Duodenal mucosa (tissue), 2 donors: ENCODE measurements around the gene TXN.

Experiments used
- H3K27ac ChIP-seq: one replicate; pipeline ENCODE4 v1.7.0; 2013; ENCODE audit warnings: low read depth, low read length
- H3K27me3 ChIP-seq, 2 donors: one replicate each; pipeline ENCODE4 v1.7.0; 2013; ENCODE audit warnings: low read length in 2 of 2, control low read depth in 1 of 2; ENCODE audit not compliant: insufficient read depth in 2 of 2, control insufficient read depth in 1 of 2
- H3K36me3 ChIP-seq, 2 donors: one replicate each; pipeline ENCODE4 v1.7.0; 2013; ENCODE audit warnings: low read length in 2 of 2, control low read depth in 1 of 2; ENCODE audit not compliant: insufficient read depth in 2 of 2, control insufficient read depth in 1 of 2
- H3K4me1 ChIP-seq, 2 donors: one replicate each; pipeline ENCODE4 v1.7.0; 2013; ENCODE audit warnings: low read length in 2 of 2, control low read depth in 1 of 2; ENCODE audit not compliant: insufficient read depth in 2 of 2, control insufficient read depth in 1 of 2
- H3K4me3 ChIP-seq, 2 donors: one replicate each; pipeline ENCODE4 v1.7.0; 2013; ENCODE audit warnings: low read length in 2 of 2, low read depth in 1 of 2
- H3K9ac ChIP-seq, 2 donors: one replicate each; pipeline ENCODE4 v1.7.0; 2013; ENCODE audit warnings: low read length in 2 of 2, low read depth in 1 of 2
- H3K9me3 ChIP-seq, 2 donors: one replicate each; pipeline ENCODE4 v1.7.0; 2013; ENCODE audit warnings: low read length in 2 of 2, control low read depth in 1 of 2; ENCODE audit not compliant: control insufficient read depth in 1 of 2

TXN gene

DNA sequence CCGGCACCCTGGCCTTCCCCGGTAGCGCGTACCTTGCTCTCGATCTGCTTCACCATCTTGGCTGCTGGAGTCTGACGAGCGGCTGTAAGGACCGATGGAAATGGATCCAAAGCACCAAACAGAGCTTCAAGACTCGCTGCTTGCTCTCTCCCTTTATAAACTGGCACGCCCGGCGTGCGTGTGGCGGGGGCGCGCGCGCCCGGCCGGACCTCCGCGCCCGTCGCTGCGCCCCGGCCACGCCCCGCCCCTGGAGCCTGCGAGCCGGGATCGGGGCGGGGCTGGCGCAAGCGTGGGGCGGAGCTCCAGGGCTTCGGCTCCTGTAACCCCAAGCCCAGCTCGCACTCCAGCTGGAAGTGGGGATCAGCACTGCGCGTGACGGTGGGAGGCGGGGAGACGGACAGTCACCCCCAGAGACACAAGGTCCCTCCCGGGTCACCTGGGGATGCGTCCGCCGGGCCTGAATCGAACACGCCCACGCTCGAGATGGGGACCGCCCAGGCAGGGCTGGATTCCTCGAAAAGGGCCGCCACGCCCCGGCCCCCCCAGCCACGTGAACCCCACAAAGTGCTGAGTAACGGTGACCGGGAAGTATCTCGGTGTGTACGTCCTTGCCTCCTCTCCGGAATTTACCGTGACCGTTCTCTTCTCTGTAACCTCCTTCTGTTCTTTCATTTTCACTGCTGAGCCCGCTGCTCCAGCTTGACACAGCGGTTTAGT is at the start of gene TXN:
TXN (minus strand) TSS at position 128 of the 717 bp plus-strand sequence; CDS start at position 56, 72 bp downstream.
- peak within 1 kb of the TSS; percentile 89 to 93 for H3K9ac ChIP-seq
- peak within 1 kb of the TSS; percentile 82 to 92 for H3K4me3 ChIP-seq
- peaks cover 36 to 51% of the 10 kb centered on the region in 2 donors for H3K4me1 ChIP-seq
- no peaks in the 10 kb centered on the region for H3K27me3 ChIP-seq
- peak within 1 kb of the TSS; percentile 93 for H3K27ac ChIP-seq
- no peaks in the 10 kb centered on the region for H3K36me3 ChIP-seq
- H3K9me3 ChIP-seq: no peaks in the 10 kb centered on the region

DNA sequence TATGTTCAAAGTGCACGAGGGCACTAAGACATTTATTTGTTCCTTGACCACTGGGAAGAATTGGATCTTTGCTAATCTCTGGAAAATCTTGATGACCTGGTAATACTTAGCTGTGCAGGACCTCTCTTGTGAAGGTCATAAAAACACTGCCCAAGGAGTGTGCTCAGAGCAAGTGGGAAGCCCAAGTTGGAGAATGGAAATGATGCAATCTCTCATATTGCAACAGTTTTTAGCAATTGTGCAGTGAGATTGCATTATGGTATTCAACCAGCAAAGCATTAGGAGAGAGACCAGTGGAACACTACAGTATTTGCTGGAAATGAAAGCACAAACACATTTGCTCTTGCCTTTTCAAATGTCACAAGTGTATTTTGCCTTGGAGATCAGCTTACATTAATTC is 46.8 kb upstream of the TXN start:
- H3K9me3 ChIP-seq: no peaks in the 10 kb centered on the region
- H3K4me1 ChIP-seq: peaks cover 2 to 4% of the 10 kb centered on the region in 2 donors
- H3K27me3 ChIP-seq: no peaks in the 10 kb centered on the region
- no peak overlapping the region for H3K27ac ChIP-seq
- H3K4me3 ChIP-seq: no peak overlapping the region
- no peak overlapping the region for H3K9ac ChIP-seq
- H3K36me3 ChIP-seq: no peaks in the 10 kb centered on the region

DNA sequence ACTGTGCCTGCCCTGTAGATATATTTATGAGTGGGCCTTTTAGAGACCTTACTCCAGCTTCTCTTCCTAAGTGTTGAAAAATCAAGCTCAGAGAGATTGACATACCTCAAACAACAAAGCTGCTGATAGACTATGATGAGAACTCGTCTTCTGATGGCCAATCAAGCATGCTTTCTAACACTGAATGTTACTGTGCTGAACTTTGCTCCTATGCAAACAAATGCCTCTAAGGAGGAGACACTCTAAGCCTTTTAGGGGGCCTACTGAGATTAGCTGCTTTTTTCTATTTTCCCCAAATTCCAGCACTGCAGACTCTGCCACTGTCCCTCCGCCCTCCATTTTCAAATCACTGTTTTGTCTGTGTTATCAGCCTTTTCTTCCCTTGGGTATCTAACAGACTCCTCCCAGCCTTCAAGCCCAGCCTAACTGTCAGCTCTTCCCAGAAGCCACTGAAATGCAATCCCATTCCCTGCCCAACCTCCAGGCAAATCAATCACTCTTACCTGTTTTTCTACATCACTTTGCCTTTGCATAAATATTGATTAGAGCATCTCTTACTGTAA is 41.8 kb upstream of the TXN start:
- Histone ChIP-seq H3K27ac (no peak overlapping the region), H3K9me3 (no peaks in the 10 kb centered on the region), H3K4me1 (peaks cover 7 to 13% of the 10 kb centered on the region in 2 donors), H3K27me3 (no peaks in the 10 kb centered on the region), H3K9ac (no peak overlapping the region), H3K36me3 (no peaks in the 10 kb centered on the region), H3K4me3 (no peak overlapping the region)

DNA sequence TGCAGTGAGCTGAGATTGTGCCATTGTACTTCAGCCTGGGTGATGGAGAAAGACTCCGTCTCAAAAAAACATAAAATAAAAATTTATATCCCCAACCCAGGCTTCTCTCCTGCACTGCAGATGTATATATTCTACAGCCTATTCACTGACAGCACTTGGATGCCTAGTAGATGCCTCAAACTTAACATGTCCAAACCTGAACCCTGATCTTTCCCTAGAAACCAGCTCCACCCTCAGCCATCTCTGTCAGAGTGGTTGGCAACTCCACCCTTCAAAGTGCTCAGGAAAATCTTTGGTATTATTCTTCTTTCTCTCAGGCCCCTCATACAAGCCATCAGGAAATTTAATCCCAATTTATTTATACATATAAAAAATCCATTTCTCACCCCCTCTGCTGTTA is 36.9 kb upstream of the TXN start:
- Histone ChIP-seq H3K27me3 (no peaks in the 10 kb centered on the region), H3K27ac (no peak overlapping the region), H3K4me3 (no peak overlapping the region), H3K9me3 (no peaks in the 10 kb centered on the region), H3K9ac (no peak overlapping the region), H3K36me3 (no peaks in the 10 kb centered on the region), H3K4me1 (peaks cover 6 to 11% of the 10 kb centered on the region in 2 donors)

DNA sequence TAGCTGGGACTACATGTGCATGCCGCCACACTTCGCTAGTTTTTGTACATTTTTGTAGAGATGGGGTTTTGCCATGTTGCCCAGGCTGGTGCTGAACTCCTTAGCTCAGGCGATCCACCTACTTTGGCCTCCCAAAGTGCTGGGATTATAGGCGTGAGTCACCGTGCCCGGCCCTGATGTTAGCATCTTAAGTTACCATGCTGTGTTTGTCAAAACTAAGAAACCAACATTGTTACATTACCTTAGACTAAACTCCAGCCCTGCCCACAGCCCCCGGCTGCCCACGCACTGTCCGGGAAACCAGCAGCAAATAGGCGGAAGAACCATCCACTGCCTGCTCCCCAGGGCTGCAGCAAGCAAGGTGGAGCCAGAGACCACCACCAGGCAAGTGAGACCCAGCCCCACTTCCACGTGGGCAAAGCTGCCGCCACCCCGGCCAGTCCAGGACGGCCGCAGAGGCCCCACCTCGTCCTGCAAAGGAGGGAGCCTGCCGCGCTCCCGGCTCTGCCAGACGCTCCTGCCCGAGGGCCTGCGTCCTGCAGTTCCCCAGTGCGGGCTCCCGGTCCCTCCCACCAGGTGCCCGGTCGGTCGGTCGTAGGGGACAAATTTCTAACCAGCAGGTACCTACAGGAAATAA is 35.7 kb upstream of the TXN start:
- Histone ChIP-seq H3K27me3 (no peaks in the 10 kb centered on the region), H3K4me1 (peaks cover 0 to 6% of the 10 kb centered on the region in 2 donors), H3K4me3 (no peak overlapping the region), H3K36me3 (no peaks in the 10 kb centered on the region), H3K9me3 (no peaks in the 10 kb centered on the region), H3K27ac (no peak overlapping the region), H3K9ac (no peak overlapping the region)

DNA sequence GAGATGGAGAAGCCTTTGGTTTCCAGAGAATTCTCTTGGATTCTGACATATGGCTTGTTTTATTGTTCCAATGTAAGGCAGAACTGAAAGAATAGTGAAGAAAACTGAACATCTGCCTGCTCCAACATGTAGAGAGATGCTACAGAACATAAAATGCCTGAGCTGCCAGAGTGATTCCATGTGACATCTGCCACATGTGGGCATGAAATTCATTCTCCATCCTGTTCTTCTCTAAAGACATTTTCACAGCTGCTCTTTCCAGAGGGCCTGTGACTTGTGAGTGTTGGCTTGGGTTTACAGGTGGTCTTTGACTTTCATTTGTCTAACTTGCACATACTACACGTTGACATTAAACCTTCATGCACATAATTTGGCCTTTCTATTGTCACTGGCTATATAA is 33.7 kb upstream of the TXN start:
- Histone ChIP-seq H3K9me3 (no peaks in the 10 kb centered on the region), H3K27ac (no peak overlapping the region), H3K36me3 (no peaks in the 10 kb centered on the region), H3K9ac (no peak overlapping the region), H3K27me3 (no peaks in the 10 kb centered on the region), H3K4me3 (no peak overlapping the region), H3K4me1 (peaks cover 0 to 6% of the 10 kb centered on the region in 2 donors)

DNA sequence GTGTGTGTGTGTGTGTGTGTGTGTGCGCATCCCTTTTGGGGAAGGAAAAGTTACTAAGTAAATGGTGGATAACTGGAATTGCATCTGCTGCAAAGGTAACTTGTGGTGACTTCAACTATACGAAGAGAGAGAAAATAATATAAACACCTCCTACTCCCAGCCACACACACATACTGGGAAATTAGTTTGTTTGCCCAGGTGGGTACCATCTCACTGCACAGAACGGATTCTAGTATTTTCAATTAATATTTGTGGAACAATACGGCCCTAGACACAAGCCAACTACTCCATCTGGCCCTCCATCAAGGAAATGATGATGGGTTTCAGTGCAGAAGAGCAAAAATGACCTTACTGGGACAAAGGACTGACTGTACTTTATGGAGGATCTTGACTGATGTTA is 32.2 kb upstream of the TXN start:
- peaks cover under 1% of the 10 kb centered on the region in 2 donors for H3K4me1 ChIP-seq
- no peak overlapping the region for H3K9ac ChIP-seq
- no peaks in the 10 kb centered on the region for H3K27me3 ChIP-seq
- H3K27ac ChIP-seq: no peak overlapping the region
- H3K9me3 ChIP-seq: no peaks in the 10 kb centered on the region
- H3K36me3 ChIP-seq: no peaks in the 10 kb centered on the region
- H3K4me3 ChIP-seq: no peak overlapping the region

DNA sequence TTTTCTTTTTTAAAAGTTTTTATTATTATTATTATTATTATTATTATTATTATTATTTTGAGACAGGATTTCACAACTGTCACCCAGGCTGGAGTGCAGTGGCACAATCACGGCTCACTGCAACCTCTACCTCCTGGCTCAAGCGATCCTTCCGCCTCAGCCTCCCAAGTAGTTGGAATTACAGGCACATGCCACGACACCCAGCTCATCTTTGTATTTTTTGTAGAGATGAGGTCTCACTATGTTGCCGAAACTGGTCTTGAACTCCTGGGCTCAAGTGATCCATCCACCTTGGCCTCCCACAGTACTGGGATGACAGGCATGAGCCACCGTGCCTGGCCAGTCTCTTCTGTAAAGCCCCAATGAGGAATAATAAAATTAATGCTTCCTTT is 31.0 kb upstream of the TXN start:
- Histone ChIP-seq H3K27ac (no peak overlapping the region), H3K36me3 (no peaks in the 10 kb centered on the region), H3K27me3 (no peaks in the 10 kb centered on the region), H3K4me1 (peaks cover 11 to 13% of the 10 kb centered on the region in 2 donors), H3K9me3 (no peaks in the 10 kb centered on the region), H3K4me3 (no peak overlapping the region), H3K9ac (no peak overlapping the region)

DNA sequence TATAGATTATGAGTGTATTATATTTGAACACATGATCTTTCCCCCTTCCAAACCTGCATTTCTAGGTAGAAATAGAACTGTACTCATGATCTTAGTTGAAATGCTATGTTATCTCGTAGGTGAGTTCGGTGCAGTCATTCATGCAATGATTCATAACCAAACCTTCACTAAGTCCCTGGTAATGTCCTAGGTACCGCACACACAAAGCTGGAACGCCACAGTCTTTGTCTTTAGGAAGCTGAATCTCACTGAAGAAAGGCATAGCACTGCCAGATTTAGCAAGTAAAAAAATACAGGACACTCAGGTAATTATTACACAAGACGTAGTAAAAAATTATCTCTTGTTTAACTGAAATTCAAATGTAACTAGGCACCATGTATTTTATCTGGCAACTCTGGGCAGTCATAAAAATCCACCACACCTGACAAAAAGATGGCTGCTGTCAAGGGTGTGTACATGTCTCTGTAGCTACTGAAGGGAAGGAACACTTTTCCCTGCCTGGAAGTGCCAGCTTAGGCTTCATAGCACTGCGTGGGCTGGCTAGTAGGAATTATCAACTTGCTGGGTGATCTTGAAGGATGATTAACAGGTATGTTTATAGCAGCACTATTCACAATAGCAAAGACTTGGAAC is 28.0 kb upstream of the TXN start:
- H3K4me3 ChIP-seq: peak overlapping the region; percentile 29 to 45
- H3K27ac ChIP-seq: peak overlapping the region; percentile 44
- no peak overlapping the region for H3K9ac ChIP-seq
- H3K27me3 ChIP-seq: no peaks in the 10 kb centered on the region
- H3K4me1 ChIP-seq: peaks cover 15 to 26% of the 10 kb centered on the region in 2 donors
- no peaks in the 10 kb centered on the region for H3K36me3 ChIP-seq
- no peaks in the 10 kb centered on the region for H3K9me3 ChIP-seq

DNA sequence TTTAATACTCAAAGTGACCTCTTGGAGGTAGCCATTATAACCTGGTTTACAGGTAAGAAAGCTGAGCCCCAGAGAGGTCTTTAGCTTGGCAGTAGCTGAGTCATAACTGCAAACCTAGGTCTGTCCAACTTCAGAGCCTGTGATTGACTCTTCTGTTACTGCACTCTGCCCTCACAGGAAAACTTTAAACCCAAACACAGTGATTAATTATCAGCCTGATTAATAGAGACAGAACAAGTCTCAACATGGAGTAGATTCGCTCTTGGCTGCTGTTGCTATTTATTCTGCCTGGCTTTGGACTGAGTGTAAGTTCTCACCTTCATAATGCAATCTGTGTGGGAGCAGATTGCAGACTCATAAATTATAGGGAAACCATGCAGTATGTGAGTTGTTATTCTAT is 27.4 kb upstream of the TXN start:
- no peak overlapping the region for H3K9ac ChIP-seq
- H3K36me3 ChIP-seq: no peaks in the 10 kb centered on the region
- H3K4me1 ChIP-seq: peaks cover 15 to 29% of the 10 kb centered on the region in 2 donors
- no peaks in the 10 kb centered on the region for H3K9me3 ChIP-seq
- H3K27ac ChIP-seq: peak overlapping the region; percentile 44
- H3K4me3 ChIP-seq: peak overlapping the region; percentile 29 to 45
- no peaks in the 10 kb centered on the region for H3K27me3 ChIP-seq
